HepG2 (cell line): ENCODE measurements around the gene CRISPLD2. TPM values are rescaled to one million over a fixed set of nuclear protein-coding genes. Genes with fewer than 3 reads are reported as not detected.

Experiments
- ATAC-seq: fragments of 200-7000 bp; cut with Tn5 transposase; 3 replicates; pipeline ENCODE4 v1.9.1; 2020; ENCODE audit warnings: mild to moderate bottlenecking, moderate library complexity
- BruUV-seq: library from RNA; stranded (reverse); fragments of 400-500 nt; replicated peaks from 2 replicates; lab custom pipeline; 2021; lab: Mats Ljungman, UMichigan
- CTCF ChIA-PET: fragments of 300-600 bp; formaldehyde crosslinking; extraction: SDS; loops from one replicate; lab custom pipeline; 2021; ENCODE audit warnings: low total read pairs, inconsistent platforms, low intra/inter-chr PET ratio; lab: Yijun Ruan, JAX
- POLR2A ChIA-PET: fragments of 350-600 bp; sonication (Branson Sonifier 250); formaldehyde crosslinking; loops from one replicate; lab custom pipeline; 2020; ENCODE audit warnings: antibody characterized with exemption, inconsistent platforms; lab: Yijun Ruan, JAX
- DNase-seq: peaks from one replicate; pipeline ENCODE4 v3.0.0-alpha.2; 2015; ENCODE audit warnings: low spot score
- FAIRE-seq: peaks from 3 replicates; lab custom pipeline; 2011; peaks lifted over from hg19 to GRCh38; lab: Jason Lieb, UNC
- H2AFZ ChIP-seq: one replicate; pipeline ENCODE4 v1.6.1; 2011; ENCODE audit warnings: low read length, inconsistent platforms
- H3K27ac ChIP-seq: fragments of 300-600 bp; 3 replicates; pipeline ENCODE4 v1.8.0; 2011; ENCODE audit warnings: mixed run types, mild to moderate bottlenecking, mixed read lengths, low read length, inconsistent platforms; ENCODE audit not compliant: insufficient read depth; ENCODE audit errors: extremely low read length
- H3K27me3 ChIP-seq, 2 experiments: fragments of 200-600 bp in 1 of 2; 2 replicates in 1 of 2; 3 replicates in 1 of 2; pipeline versions ENCODE4 v1.6.0 to v1.8.0; 2011; ENCODE audit warnings: low read length in 2 of 2, mild to moderate bottlenecking in 2 of 2, moderate library complexity in 2 of 2, inconsistent platforms in 1 of 2; ENCODE audit not compliant: insufficient read depth in 2 of 2, control insufficient read depth in 1 of 2
- H3K36me3 ChIP-seq, 2 experiments: fragments of 200-600 bp in 1 of 2; replicated peaks in 1 of 2; 2 replicates in 1 of 2; 3 replicates in 1 of 2; pipeline versions ENCODE4 v1.5.1 to v1.8.0; 2011; ENCODE audit warnings: low read length in 2 of 2, inconsistent platforms in 1 of 2; ENCODE audit not compliant: insufficient read depth in 2 of 2, control insufficient read depth in 1 of 2
- H3K4me1 ChIP-seq: 2 replicates; pipeline ENCODE4 v1.5.1; 2012; ENCODE audit warnings: low read length, inconsistent platforms; ENCODE audit not compliant: insufficient read depth
- H3K4me2 ChIP-seq: 2 replicates; pipeline ENCODE4 v1.6.0; 2011; ENCODE audit warnings: low read depth, low read length, inconsistent platforms
- H3K4me3 ChIP-seq, 3 experiments: fragments of 200-600 bp in 1 of 3; sonication (generic), shearing (Covaris generic) in 1 of 3; replicated peaks in 1 of 3; 2 replicates each; pipeline ENCODE4 v1.5.1; 2011 to 2016; ENCODE audit warnings: low read length in 3 of 3, inconsistent platforms in 2 of 3, low read depth in 2 of 3, mild to moderate bottlenecking in 2 of 3, control low read depth in 1 of 3, mixed read lengths in 1 of 3; ENCODE audit not compliant: insufficient read depth in 1 of 3
- H3K79me2 ChIP-seq: one replicate; pipeline ENCODE4 v1.6.1; 2011; ENCODE audit warnings: low read length, inconsistent platforms; ENCODE audit not compliant: insufficient read depth
- H3K9ac ChIP-seq: 2 replicates; pipeline ENCODE4 v1.6.0; 2011; ENCODE audit warnings: mild to moderate bottlenecking, low read depth, low read length, inconsistent platforms; ENCODE audit not compliant: insufficient read depth
- H3K9me3 ChIP-seq: 2 replicates; pipeline ENCODE4 v1.5.1; 2012; ENCODE audit warnings: mild to moderate bottlenecking, low read length
- H4K20me1 ChIP-seq: 2 replicates; pipeline ENCODE4 v1.6.0; 2011; ENCODE audit warnings: inconsistent platforms, mild to moderate bottlenecking, low read length, moderate library complexity; ENCODE audit not compliant: insufficient read depth
- CENPBD1 ChIP-seq: sonication (generic); formaldehyde crosslinking; IDR thresholded peaks from 2 replicates; pipeline ENCODE4 v1.8.0; 2022; ENCODE audit warnings: missing genetic modification reagents, low read depth, mild to moderate bottlenecking, borderline replicate concordance
- IKZF1 ChIP-seq: fragments of 450-650 bp; IDR thresholded peaks from 2 replicates; pipeline ENCODE4 v1.7.1; 2016
- IRF2 ChIP-seq: IDR thresholded peaks from 2 replicates; pipeline ENCODE4 v1.6.1; 2018; ENCODE audit warnings: missing genetic modification reagents, missing compliant biosample characterization
- NFRKB ChIP-seq: fragments of 450-650 bp; IDR thresholded peaks from 2 replicates; pipeline ENCODE4 v1.6.1; 2017
- PITX1 ChIP-seq: sonication (generic); formaldehyde crosslinking; IDR thresholded peaks from 2 replicates; pipeline ENCODE4 v1.5.1; 2020; ENCODE audit warnings: mild to moderate bottlenecking, missing genetic modification reagents
- RBM39 ChIP-seq: fragments of 200-400 bp; formaldehyde crosslinking; IDR thresholded peaks from one replicate; pipeline ENCODE4 v1.6.1; 2018; ENCODE audit warnings: antibody characterized with exemption, mild to moderate bottlenecking, low read depth, low read length; ENCODE audit not compliant: poor library complexity, severe bottlenecking
- STAG1 ChIP-seq: sonication (generic); formaldehyde crosslinking; IDR thresholded peaks from 2 replicates; pipeline ENCODE4 v1.4.0; 2020; ENCODE audit warnings: missing genetic modification reagents
- ZBTB3 ChIP-seq: sonication (generic); formaldehyde crosslinking; IDR thresholded peaks from 2 replicates; pipeline ENCODE4 v1.4.0; 2020; ENCODE audit warnings: low read depth, mild to moderate bottlenecking, moderate library complexity, missing genetic modification reagents, borderline replicate concordance
- ZBTB39 ChIP-seq: sonication (generic); formaldehyde crosslinking; IDR thresholded peaks from 2 replicates; pipeline ENCODE4 v1.5.0; 2020; ENCODE audit warnings: missing genetic modification reagents
- WGBS: methylation state at CpG from one replicate; pipeline ENCODE4 v1.1.6; 2017; ENCODE audit warnings: low lambda C conversion rate; 5-methylcytosine and 5-hydroxymethylcytosine counted together
- in situ Hi-C: cut with HindIII; loops from 2 replicates; pipeline ENCODE4 v1.10.0; 2017; ENCODE audit warnings: low pct_unique_long_range_greater_than_20kb; ENCODE audit not compliant: extremely low pct_ligation_motif_present
- intact Hi-C: fragments of 100-400 bp; cut with micrococcal nuclease; formaldehyde crosslinking; loops from one replicate; pipeline ENCODE4 v1.10.0; 2022; ENCODE audit not compliant: unreplicated experiment
- polyA plus RNA-seq, 8 experiments: library from polyadenylated mRNA; depleted of rRNA in 3 of 8; stranded (reverse) in 7 of 8; unstranded in 1 of 8; fragments of >200 nt; fragmentation: Illumina TruSeq in 4 of 8; extraction: Trizol in 4 of 8; gene quantifications; 2 replicates each; pipeline versions ENCODE4 v1.2.1 to v1.2.3, GENCODE V29; 2011 to 2016; ENCODE audit warnings: low read depth in 4 of 8, missing spikeins in 1 of 8, mixed read lengths in 1 of 8; ENCODE audit not compliant: insufficient read depth in 1 of 8
- total RNA-seq, 5 experiments: library from RNA; depleted of rRNA; stranded (reverse); fragments of >200 nt; fragmentation: Illumina TruSeq; extraction: Trizol; gene quantifications; 2 replicates each; pipeline ENCODE4 v1.2.3, GENCODE V29; 2016; ENCODE audit warnings: low read depth in 1 of 5

CRISPLD2 gene
- total and polyA plus RNA-seq, 2 of the 13 experiments (the other 11 are each of a cell fraction or from before 2014, with no cell fraction given): 0.04 to 0.31 TPM

GRCh38 chr16:84839054-84839453 is 19.3 kb downstream of the CRISPLD2 start:
- Histone ChIP-seq H2AFZ (no peak overlapping the region), H3K4me2 (no peak overlapping the region), H3K36me3 (no peaks in the 10 kb centered on the region), H3K9me3 (no peaks in the 10 kb centered on the region), H3K27ac (no peak overlapping the region), H3K27me3 (peaks cover 21 to 82% of the 10 kb centered on the region in 2 experiments), H3K4me3 (no peak overlapping the region), H4K20me1 (no peaks in the 10 kb centered on the region), H3K79me2 (no peaks in the 10 kb centered on the region), H3K4me1 (no peaks in the 10 kb centered on the region), H3K9ac (no peak overlapping the region)
- WGBS: 25% methylated on average over 7 of the region's 7 CpGs
- FAIRE-seq: no peak
- TF ChIP-seq CENPBD1 (CRISPR knock-in tag): no peak
- TF ChIP-seq ZBTB3 (CRISPR knock-in tag): no peak
- no peak for TF ChIP-seq IKZF1
- TF ChIP-seq STAG1 (CRISPR knock-in tag): no peak
- TF ChIP-seq RBM39: no peak
- TF ChIP-seq ZBTB39 (CRISPR knock-in tag): no peak
- no peak for TF ChIP-seq PITX1
- no peak for TF ChIP-seq IRF2 (CRISPR knock-in tag)
- TF ChIP-seq NFRKB: no peak
- POLR2A ChIA-PET: no interaction called here
- CTCF ChIA-PET: no interaction called here
- intact Hi-C loops (loop anchor here (5.0 kb wide), 1 partner anchor 908 kb away; no protein-coding TSS in a partner anchor), in situ Hi-C loops (no loop called here)
- DNase-seq: no peak
- no peak for ATAC-seq
- BruUV-seq: no TSS peak
